HCT116 (cell line): Measurements from ENCODE around the gene BLID. TPM values are rescaled to one million over a fixed set of nuclear protein-coding genes. Genes with fewer than 3 reads are reported as not detected.

ENCODE experiments used
- ATAC-seq: fragments of 200-7000 bp; cut with Tn5 transposase; 2 replicates; pipeline ENCODE4 v1.9.1; 2020; ENCODE audit warnings: mild to moderate bottlenecking, moderate library complexity
- BruUV-seq: library from RNA; stranded (reverse); fragments of 400-500 nt; replicated peaks from 2 replicates; lab custom pipeline; 2021; lab: Mats Ljungman, UMichigan
- CTCF ChIA-PET: fragments of 300-600 bp; sonication (Branson Sonifier 250); formaldehyde crosslinking; loops from one replicate; lab custom pipeline; 2021; ENCODE audit warnings: antibody characterized with exemption; lab: Charles Lee
- POLR2A ChIA-PET: fragments of 300-600, 350-600 bp; sonication (Branson Sonifier 250); formaldehyde crosslinking; loops from one replicate; lab custom pipeline; 2021; ENCODE audit warnings: antibody characterized with exemption; lab: Charles Lee
- RAD21 ChIA-PET, 2 experiments: fragments of 300-600 bp; sonication (Branson Sonifier 250); formaldehyde crosslinking; loops; one replicate each; lab custom pipeline; 2023; ENCODE audit warnings: low total read pairs in 2 of 2; ENCODE audit not compliant: uncharacterized antibody in 2 of 2, unreplicated experiment in 2 of 2, low non-redundant PET in 1 of 2; lab: Charles Lee
- DNase-seq: peaks from one replicate; pipeline ENCODE4 v3.0.0-alpha.2; 2010; ENCODE audit warnings: low read depth, low spot score
- H2AFZ ChIP-seq: fragments of 200-600 bp; shearing (Covaris generic), sonication (generic); 2 replicates; pipeline ENCODE4 v1.6.1; 2017; ENCODE audit warnings: low read depth, mixed run types, mixed read lengths, antibody characterized with exemption, low read length; ENCODE audit not compliant: poor library complexity, severe bottlenecking
- H3K27ac ChIP-seq: 2 replicates; pipeline ENCODE4 v1.5.1; 2012; ENCODE audit warnings: low read depth, low read length
- H3K27me3 ChIP-seq: fragments of 200-600 bp; sonication (generic); 2 replicates; pipeline ENCODE4 v1.6.1; 2016; ENCODE audit warnings: mixed run types, low read length, mixed read lengths; ENCODE audit not compliant: insufficient read depth
- H3K36me3 ChIP-seq, 2 experiments: fragments of 200-500 bp in 1 of 2; fragments of 200-600 bp in 1 of 2; sonication (Bioruptor generic) in 1 of 2; sonication (generic) in 1 of 2; 2 replicates each; pipeline versions ENCODE4 v1.5.1 to v1.6.1; 2014 to 2016; ENCODE audit warnings: low read length in 2 of 2, inconsistent platforms in 1 of 2, mixed read lengths in 1 of 2, mixed run types in 1 of 2; ENCODE audit not compliant: insufficient read depth in 2 of 2, control insufficient read depth in 1 of 2
- H3K4me1 ChIP-seq, 2 experiments: fragments of 200-600 bp in 1 of 2; sonication (generic) in 1 of 2; 2 replicates each; pipeline versions ENCODE4 v1.5.1 to v1.6.1; 2012 to 2017; ENCODE audit warnings: low read length in 2 of 2, inconsistent platforms in 1 of 2, mild to moderate bottlenecking in 1 of 2, mixed read lengths in 1 of 2, mixed run types in 1 of 2, moderate library complexity in 1 of 2; ENCODE audit not compliant: insufficient read depth in 2 of 2, control insufficient read depth in 1 of 2
- H3K4me2 ChIP-seq: fragments of 200-600 bp; sonication (generic); 2 replicates; pipeline ENCODE4 v1.6.1; 2017; ENCODE audit warnings: mixed run types, low read length, mixed read lengths
- H3K4me3 ChIP-seq, 2 experiments: fragments of 200-600 bp in 1 of 2; sonication (generic) in 1 of 2; replicated peaks in 1 of 2; 2 replicates each; pipeline ENCODE4 v1.5.1; 2011 to 2016; ENCODE audit warnings: low read length in 2 of 2, control low read depth in 1 of 2, low read depth in 1 of 2, mild to moderate bottlenecking in 1 of 2, mixed read lengths in 1 of 2, mixed run types in 1 of 2
- H3K79me2 ChIP-seq: fragments of 200-600 bp; sonication (generic); 2 replicates; pipeline ENCODE4 v1.6.1; 2017; ENCODE audit warnings: mild to moderate bottlenecking, mixed run types, low read length, moderate library complexity, mixed read lengths; ENCODE audit not compliant: insufficient read depth
- H3K9ac ChIP-seq: fragments of 200-600 bp; sonication (generic); 2 replicates; pipeline ENCODE4 v1.6.1; 2016; ENCODE audit warnings: low read length, mixed read lengths
- H3K9me2 ChIP-seq: fragments of 200-600 bp; sonication (generic), shearing (Covaris generic); 2 replicates; pipeline ENCODE4 v1.6.1; 2017; ENCODE audit warnings: mixed run types, mild to moderate bottlenecking, moderate library complexity; ENCODE audit not compliant: insufficient read depth
- H3K9me3 ChIP-seq, 2 experiments: fragments of 200-500 bp in 1 of 2; fragments of 200-600 bp in 1 of 2; sonication (Bioruptor generic) in 1 of 2; sonication (generic) in 1 of 2; 2 replicates each; pipeline ENCODE4 v1.6.1; 2014 to 2017; ENCODE audit warnings: low read length in 2 of 2, mixed read lengths in 2 of 2, inconsistent platforms in 1 of 2, low read depth in 1 of 2, mild to moderate bottlenecking in 1 of 2, mixed run types in 1 of 2, moderate library complexity in 1 of 2; ENCODE audit not compliant: control insufficient read depth in 1 of 2, insufficient read depth in 1 of 2
- H4K20me1 ChIP-seq: fragments of 200-600 bp; sonication (generic), shearing (Covaris generic); 2 replicates; pipeline ENCODE4 v1.6.1; 2017; ENCODE audit warnings: mixed run types, mild to moderate bottlenecking, moderate library complexity; ENCODE audit not compliant: insufficient read depth
- EGR1 ChIP-seq: IDR thresholded peaks from 2 replicates; pipeline ENCODE4 v1.6.1; 2012; ENCODE audit warnings: low read depth
- EZH2 ChIP-seq: fragments of 200-600 bp; sonication (generic); IDR thresholded peaks from 2 replicates; pipeline ENCODE4 v1.6.1; 2017; ENCODE audit warnings: antibody characterized with exemption, mixed run types
- EZH2phosphoT487 ChIP-seq: fragments of 200-600 bp; IDR thresholded peaks from 2 replicates; pipeline ENCODE4 v1.6.1; 2018; ENCODE audit warnings: antibody characterized with exemption, borderline replicate concordance
- POLR2AphosphoS5 ChIP-seq: IDR thresholded peaks from 2 replicates; pipeline ENCODE4 v1.6.1; 2011; ENCODE audit warnings: mild to moderate bottlenecking, low read depth, low read length, moderate library complexity
- SP1 ChIP-seq: IDR thresholded peaks from 2 replicates; pipeline ENCODE4 v1.6.1; 2012; ENCODE audit warnings: low read depth
- SRF ChIP-seq: IDR thresholded peaks from 2 replicates; pipeline ENCODE4 v1.6.1; 2012; ENCODE audit warnings: low read depth
- TCF7L2 ChIP-seq: IDR thresholded peaks from 2 replicates; pipeline ENCODE4 v1.7.0; 2011; ENCODE audit warnings: borderline replicate concordance, inconsistent platforms; ENCODE audit not compliant: insufficient read depth, insufficient read length; ENCODE audit errors: extremely low read depth
- intact Hi-C: fragments of 100-400 bp; cut with micrococcal nuclease; formaldehyde crosslinking; loops from 2 replicates; pipeline ENCODE4 v1.10.0; 2022
- total RNA-seq: library from RNA; stranded (reverse); gene quantifications from one replicate; pipeline ENCODE4 v1.2.1, GENCODE V29; 2021; ENCODE audit not compliant: unreplicated experiment
- TF ChIP-seq, protein P1 (sequence below): IDR thresholded peaks from 2 replicates; pipeline ENCODE4 v1.6.1; 2012
- TF ChIP-seq, protein P2 (sequence below): IDR thresholded peaks from 2 replicates; pipeline ENCODE4 v1.6.1; 2012; ENCODE audit warnings: low read depth

The BLID gene
- total RNA-seq, 1 experiment from 2014 or later, result 8.9 TPM

DNA sequence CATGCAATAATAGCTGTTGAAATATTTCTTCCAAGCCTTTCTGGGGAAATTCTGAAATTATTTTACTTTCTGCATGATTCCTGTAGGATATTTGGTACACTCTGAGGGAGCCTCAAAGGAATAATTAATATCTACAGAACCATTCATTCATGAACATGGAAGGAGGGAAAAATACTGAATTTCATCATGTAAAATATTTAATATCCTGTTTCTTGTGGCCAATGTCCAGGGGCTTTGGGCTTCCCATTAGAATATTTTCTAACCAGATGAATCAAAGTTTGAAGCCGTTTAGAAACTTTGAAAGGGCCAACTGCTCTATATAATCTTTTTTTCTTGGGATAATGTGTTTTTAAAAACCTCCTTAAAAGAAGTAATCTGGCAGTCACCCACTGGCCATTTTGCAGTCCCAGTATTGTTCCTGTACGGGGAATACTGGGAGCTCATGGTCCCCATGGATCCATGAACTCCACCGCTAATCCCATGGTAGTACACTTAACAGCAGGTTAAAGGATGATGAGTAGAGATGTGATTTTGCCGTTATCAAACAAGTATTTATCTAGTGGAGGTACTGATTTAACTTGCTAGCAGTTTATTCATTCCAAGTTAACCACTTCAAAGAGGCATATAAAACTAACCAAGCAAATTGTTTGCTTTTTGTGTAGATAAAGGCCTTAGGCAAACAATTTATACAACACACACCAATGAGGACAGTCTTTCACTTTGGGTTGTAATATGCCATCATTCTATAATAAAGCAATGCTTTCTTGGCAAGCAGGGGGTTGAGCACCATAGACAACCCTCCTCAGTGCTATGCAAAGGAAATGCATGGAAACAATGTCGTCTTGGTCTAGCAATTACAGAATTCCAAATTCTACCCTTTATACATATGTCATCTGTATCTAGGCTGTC is 34.5 kb upstream of the BLID start:
- H3K36me3 ChIP-seq, result peaks cover 0 to 16% of the 10 kb centered on the region in 2 experiments; a peak in 3 of 4 replicates
- no peak overlapping the region for H2AFZ ChIP-seq
- peak overlapping the region; percentile 54 for H3K9ac ChIP-seq
- TF ChIP-seq SP1 (peak; percentile 41; the same call in 1 of the 2 replicates), SRF (no peak), EZH2 (no peak), EZH2phosphoT487 (no peak), POLR2AphosphoS5 (peak; percentile 38; the same call in 1 of the 2 replicates), TCF7L2 (peak; percentile 85), EGR1 (no peak)
- TF ChIP-seq, protein P1, sequence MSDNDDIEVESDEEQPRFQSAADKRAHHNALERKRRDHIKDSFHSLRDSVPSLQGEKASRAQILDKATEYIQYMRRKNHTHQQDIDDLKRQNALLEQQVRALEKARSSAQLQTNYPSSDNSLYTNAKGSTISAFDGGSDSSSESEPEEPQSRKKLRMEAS, result no peak
- TF ChIP-seq, protein P2, sequence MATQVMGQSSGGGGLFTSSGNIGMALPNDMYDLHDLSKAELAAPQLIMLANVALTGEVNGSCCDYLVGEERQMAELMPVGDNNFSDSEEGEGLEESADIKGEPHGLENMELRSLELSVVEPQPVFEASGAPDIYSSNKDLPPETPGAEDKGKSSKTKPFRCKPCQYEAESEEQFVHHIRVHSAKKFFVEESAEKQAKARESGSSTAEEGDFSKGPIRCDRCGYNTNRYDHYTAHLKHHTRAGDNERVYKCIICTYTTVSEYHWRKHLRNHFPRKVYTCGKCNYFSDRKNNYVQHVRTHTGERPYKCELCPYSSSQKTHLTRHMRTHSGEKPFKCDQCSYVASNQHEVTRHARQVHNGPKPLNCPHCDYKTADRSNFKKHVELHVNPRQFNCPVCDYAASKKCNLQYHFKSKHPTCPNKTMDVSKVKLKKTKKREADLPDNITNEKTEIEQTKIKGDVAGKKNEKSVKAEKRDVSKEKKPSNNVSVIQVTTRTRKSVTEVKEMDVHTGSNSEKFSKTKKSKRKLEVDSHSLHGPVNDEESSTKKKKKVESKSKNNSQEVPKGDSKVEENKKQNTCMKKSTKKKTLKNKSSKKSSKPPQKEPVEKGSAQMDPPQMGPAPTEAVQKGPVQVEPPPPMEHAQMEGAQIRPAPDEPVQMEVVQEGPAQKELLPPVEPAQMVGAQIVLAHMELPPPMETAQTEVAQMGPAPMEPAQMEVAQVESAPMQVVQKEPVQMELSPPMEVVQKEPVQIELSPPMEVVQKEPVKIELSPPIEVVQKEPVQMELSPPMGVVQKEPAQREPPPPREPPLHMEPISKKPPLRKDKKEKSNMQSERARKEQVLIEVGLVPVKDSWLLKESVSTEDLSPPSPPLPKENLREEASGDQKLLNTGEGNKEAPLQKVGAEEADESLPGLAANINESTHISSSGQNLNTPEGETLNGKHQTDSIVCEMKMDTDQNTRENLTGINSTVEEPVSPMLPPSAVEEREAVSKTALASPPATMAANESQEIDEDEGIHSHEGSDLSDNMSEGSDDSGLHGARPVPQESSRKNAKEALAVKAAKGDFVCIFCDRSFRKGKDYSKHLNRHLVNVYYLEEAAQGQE, result no peak
- TF ChIP-seq, all 23 proteins: peak for 3
- no peaks in the 10 kb centered on the region for H3K9me2 ChIP-seq
- RAD21 ChIA-PET, result no interaction called here
- H3K9me3 ChIP-seq, result no peaks in the 10 kb centered on the region
- H3K79me2 ChIP-seq, result peaks cover 100% of the 10 kb centered on the region
- no peaks in the 10 kb centered on the region for H3K27me3 ChIP-seq
- peak overlapping the region; percentile 95 for H3K27ac ChIP-seq
- CTCF ChIA-PET, result interaction anchor here (1.0 kb wide), 1 partner anchor 356 kb away, joined by 3 read pairs; no protein-coding TSS in a partner anchor
- H4K20me1 ChIP-seq, result no peaks in the 10 kb centered on the region
- no TSS peak for BruUV-seq
- no peak for DNase-seq
- ATAC-seq, result peak; percentile 61
- POLR2A ChIA-PET, result interaction anchor here (1.0 to 1.6 kb wide), 3 partner anchors 12 to 43 kb away, joined by 5 to 8 read pairs (median 6); no protein-coding TSS in a partner anchor
- peaks cover 92 to 100% of the 10 kb centered on the region in 2 experiments for H3K4me1 ChIP-seq
- intact Hi-C loops, result no loop called here
- H3K4me3 ChIP-seq, result no peak overlapping the region
- H3K4me2 ChIP-seq, result peak overlapping the region; percentile 57
